Breast epithelium (tissue), 4 donors: ENCODE data around the gene FSTL1. TPM values are rescaled to one million over a fixed set of nuclear protein-coding genes. Genes with fewer than 3 reads are reported as not detected.
A peak's percentile ranks its signal among the peaks of the same experiment; 100 is the strongest.

Experiments used
- DNase-seq, 2 donors: peaks; one replicate each; pipeline ENCODE4 v3.0.0-alpha.2; 2019; ENCODE audit warnings: low spot score in 2 of 2
- H3K27ac ChIP-seq, 2 donors: fragments of 200-600 bp; sonication (generic) in 1 of 2; one replicate each; pipeline ENCODE4 v1.5.1; 2016 to 2019; ENCODE audit warnings: mild to moderate bottlenecking in 1 of 2
- H3K27me3 ChIP-seq, 2 donors: fragments of 200-600 bp; sonication (generic) in 1 of 2; one replicate each; pipeline versions ENCODE4 v1.5.1 to v1.6.0; 2017 to 2019; ENCODE audit warnings: control low read depth in 1 of 2, mild to moderate bottlenecking in 1 of 2
- H3K36me3 ChIP-seq: fragments of 200-600 bp; one replicate; pipeline ENCODE4 v1.5.1; 2019
- H3K4me1 ChIP-seq, 2 donors: fragments of 200-600 bp; sonication (generic); one replicate each; pipeline ENCODE4 v1.5.1; 2016 to 2019; ENCODE audit warnings: control low read depth in 1 of 2
- H3K4me3 ChIP-seq, 3 donors: fragments of 200-600 bp; sonication (generic); 1 replicate in 2 of 3; 2 replicates in 1 of 3; pipeline ENCODE4 v1.5.1; 2016 to 2019; ENCODE audit warnings: mild to moderate bottlenecking in 3 of 3, moderate library complexity in 2 of 3
- H3K9me3 ChIP-seq, 2 donors: fragments of 200-600 bp; sonication (generic) in 1 of 2; one replicate each; pipeline ENCODE4 v1.5.1; 2016 to 2019; ENCODE audit warnings: control low read depth in 1 of 2
- CTCF ChIP-seq, 3 donors: fragments of 450-650 bp; IDR thresholded peaks; one replicate each; pipeline ENCODE4 v1.5.1; 2016 to 2017; ENCODE audit warnings: antibody characterized with exemption in 3 of 3, mild to moderate bottlenecking in 3 of 3, moderate library complexity in 3 of 3
- POLR2A ChIP-seq: fragments of 450-650 bp; IDR thresholded peaks from one replicate; pipeline ENCODE4 v1.6.1; 2016; ENCODE audit warnings: antibody characterized with exemption, mild to moderate bottlenecking, moderate library complexity
- POLR2AphosphoS5 ChIP-seq, 3 donors: sonication (generic); formaldehyde crosslinking; IDR thresholded peaks; one replicate each; pipeline ENCODE4 v1.6.1; 2017; ENCODE audit warnings: antibody characterized with exemption in 3 of 3
- intact Hi-C: fragments of 100-400 bp; cut with DNase I; formaldehyde crosslinking; loops from one replicate; pipeline ENCODE4 v1.15.1; 2023; ENCODE audit warnings: low total_unique reads
- total RNA-seq, 3 donors: library from RNA; depleted of rRNA; stranded (reverse); fragments of >200 nt; gene quantifications; one replicate each; pipeline ENCODE4 v1.1.0, GENCODE V29; 2016

The FSTL1 gene
- total RNA-seq, 3 donors from 2014 or later: 225 to 1,263 (median 355) TPM

GRCh38 chr3:120469440-120469839, 18.6 kb upstream of the FSTL1 start:
- no peaks in the 10 kb centered on the region for H3K4me1 ChIP-seq
- DNase-seq: peak in 1 of 2 donors; percentile 64
- no peak for TF ChIP-seq CTCF (IDR thresholded peaks at IDR 0.05)
- TF ChIP-seq POLR2A: no peak
- peak in 1 of 3 donors; percentile 18 for TF ChIP-seq POLR2AphosphoS5 (IDR thresholded peaks at IDR 0.05)
- peak overlapping the region in 1 of 2 donors; percentile 57 for H3K27ac ChIP-seq
- no peaks in the 10 kb centered on the region for H3K27me3 ChIP-seq
- intact Hi-C loops: no loop called here
- H3K36me3 ChIP-seq: no peaks in the 10 kb centered on the region
- no peak overlapping the region for H3K4me3 ChIP-seq
- H3K9me3 ChIP-seq: no peaks in the 10 kb centered on the region

GRCh38 chr3:120468635-120469295, 18.0 kb upstream of the FSTL1 start:
- Histone ChIP-seq H3K4me1 (no peaks in the 10 kb centered on the region), H3K27ac (peak overlapping the region in 1 of 2 donors; percentile 57), H3K9me3 (no peaks in the 10 kb centered on the region), H3K4me3 (no peak overlapping the region), H3K36me3 (no peaks in the 10 kb centered on the region), H3K27me3 (no peaks in the 10 kb centered on the region)
- TF ChIP-seq CTCF (IDR thresholded peaks at IDR 0.05) (no peak), POLR2A (no peak), POLR2AphosphoS5 (IDR thresholded peaks at IDR 0.05) (no peak)
- no peak for DNase-seq
- intact Hi-C loops: no loop called here

- H3K27ac ChIP-seq: no peak overlapping the region
- intact Hi-C loops: no loop called here
- DNase-seq: no peak
- no peak for TF ChIP-seq POLR2AphosphoS5 (IDR thresholded peaks at IDR 0.05)
- no peak for TF ChIP-seq POLR2A
- TF ChIP-seq CTCF (IDR thresholded peaks at IDR 0.05): no peak
- H3K4me1 ChIP-seq: no peaks in the 10 kb centered on the region
- no peaks in the 10 kb centered on the region for H3K36me3 ChIP-seq
- H3K27me3 ChIP-seq: no peaks in the 10 kb centered on the region
- no peak overlapping the region for H3K4me3 ChIP-seq
- H3K9me3 ChIP-seq: no peaks in the 10 kb centered on the region
Measured at GRCh38 chr3:120462409-120462959, 11.7 kb upstream of the FSTL1 start.

- no peaks in the 10 kb centered on the region for H3K27me3 ChIP-seq
- no peak for TF ChIP-seq CTCF (IDR thresholded peaks at IDR 0.05)
- no peak for TF ChIP-seq POLR2AphosphoS5 (IDR thresholded peaks at IDR 0.05)
- TF ChIP-seq POLR2A: no peak
- no peaks in the 10 kb centered on the region for H3K36me3 ChIP-seq
- H3K27ac ChIP-seq: no peak overlapping the region
- H3K4me1 ChIP-seq: no peaks in the 10 kb centered on the region
- H3K9me3 ChIP-seq: no peaks in the 10 kb centered on the region
- intact Hi-C loops: no loop called here
- no peak overlapping the region for H3K4me3 ChIP-seq
- DNase-seq: no peak
Measured at GRCh38 chr3:120461416-120461815, 10.6 kb upstream of the FSTL1 start.

- TF ChIP-seq CTCF (IDR thresholded peaks at IDR 0.05) (no peak), POLR2AphosphoS5 (IDR thresholded peaks at IDR 0.05) (no peak), POLR2A (no peak)
- Histone ChIP-seq H3K4me1 (no peaks in the 10 kb centered on the region), H3K4me3 (no peak overlapping the region), H3K27me3 (no peaks in the 10 kb centered on the region), H3K36me3 (no peaks in the 10 kb centered on the region), H3K9me3 (no peaks in the 10 kb centered on the region), H3K27ac (no peak overlapping the region)
- DNase-seq: no peak
- intact Hi-C loops: no loop called here
Measured at GRCh38 chr3:120460862-120461261, 10.1 kb upstream of the FSTL1 start.
